Choroid plexus epithelial cell (primary cell): ENCODE results near the gene CNOT3.
"Not testable (repeated sequence)": the region's sequence is repeated elsewhere in the genome, so short reads cannot be mapped to it uniquely, and the experiment has no call there.

ENCODE experiments used
- DNase-seq: peaks from one replicate; pipeline ENCODE4 v3.0.0-alpha.2; 2010; ENCODE audit warnings: low read depth
- H3K4me3 ChIP-seq: 2 replicates; pipeline ENCODE4 v1.5.1; 2011; ENCODE audit warnings: low read depth, mild to moderate bottlenecking, control low read depth, low read length, moderate library complexity
- CTCF ChIP-seq: conservative IDR thresholded peaks from 2 replicates; pipeline ENCODE4 v1.5.1; 2011; ENCODE audit warnings: low read depth, mild to moderate bottlenecking, control low read depth, inconsistent platforms, low read length, moderate library complexity

The CNOT3 gene

GRCh38 chr19:54180691-54181091 is 43.1 kb downstream of the CNOT3 start:
- TF ChIP-seq CTCF, result no peak
- H3K4me3 ChIP-seq, result no peak overlapping the region
- DNase-seq, result no peak

GRCh38 chr19:54181894-54182293 is 44.3 kb downstream of the CNOT3 start:
- H3K4me3 ChIP-seq, DNase-seq: not testable (repeated sequence)

- H3K4me3 ChIP-seq, result no peak overlapping the region
- DNase-seq, result no peak
- TF ChIP-seq CTCF, result no peak
These were observed 45.9 kb downstream of the CNOT3 start for GRCh38 chr19:54183431-54183830.

GRCh38 chr19:54186351-54186750 is 48.8 kb downstream of the CNOT3 start:
- no peak for TF ChIP-seq CTCF
- no peak for DNase-seq
- no peak overlapping the region for H3K4me3 ChIP-seq

GRCh38 chr19:54186934-54187381 is 49.4 kb downstream of the CNOT3 start:
- TF ChIP-seq CTCF, result no peak
- H3K4me3 ChIP-seq, result no peak overlapping the region
- no peak for DNase-seq

- peak overlapping the region; percentile 83 for H3K4me3 ChIP-seq
- peak; percentile 55 for DNase-seq
- TF ChIP-seq CTCF, result no peak
These were observed 50.8 kb downstream of the CNOT3 start for GRCh38 chr19:54188215-54188871.

GRCh38 chr19:54189145-54189734 is 51.7 kb downstream of the CNOT3 start, which contains the start of gene MBOAT7:
Gene MBOAT7, minus strand, starts transcription at chr19:54189580. Its CDS starts 1,072 bp downstream, at chr19:54188508.
- peak within 1 kb of the TSS; percentile 83 for H3K4me3 ChIP-seq
- TF ChIP-seq CTCF, result no peak
- no peak for DNase-seq
